GM23338 (cell line): ENCODE results near the gene OR5H14. TPM values are rescaled to one million over a fixed set of nuclear protein-coding genes. Genes with fewer than 3 reads are reported as not detected.

Experiments
- ATAC-seq: fragments of 200-7000 bp; cut with Tn5 transposase; 3 replicates; pipeline ENCODE4 v1.9.1; 2020
- DNase-seq: peaks from one replicate; pipeline ENCODE4 v3.0.0-alpha.2; 2015; ENCODE audit warnings: low spot score
- H2AFZ ChIP-seq: fragments of 200-600 bp; sonication (generic); 2 replicates; pipeline ENCODE4 v1.8.0; 2016; ENCODE audit warnings: antibody characterized with exemption, mild to moderate bottlenecking, moderate library complexity
- H3F3A ChIP-seq: fragments of 200-600 bp; sonication (generic); replicated peaks from 2 replicates; pipeline ENCODE4 v1.8.0; 2017; ENCODE audit warnings: antibody characterized with exemption, mixed run types, low read depth
- H3K27ac ChIP-seq: fragments of 200-600 bp; sonication (generic); 2 replicates; pipeline ENCODE4 v1.6.1; 2016; ENCODE audit warnings: low read depth
- H3K27me3 ChIP-seq: fragments of 200-600 bp; sonication (generic); 2 replicates; pipeline ENCODE4 v1.8.0; 2016; ENCODE audit warnings: mild to moderate bottlenecking, mixed run types, moderate library complexity; ENCODE audit not compliant: insufficient read depth
- H3K36me3 ChIP-seq: fragments of 200-600 bp; sonication (generic); 2 replicates; pipeline ENCODE4 v1.8.0; 2016; ENCODE audit warnings: mild to moderate bottlenecking; ENCODE audit not compliant: insufficient read depth
- H3K4me1 ChIP-seq: fragments of 200-600 bp; sonication (generic); 2 replicates; pipeline ENCODE4 v1.8.0; 2016; ENCODE audit warnings: mild to moderate bottlenecking, moderate library complexity; ENCODE audit not compliant: insufficient read depth
- H3K4me2 ChIP-seq: fragments of 200-600 bp; sonication (generic); 2 replicates; pipeline ENCODE4 v1.7.1; 2017; ENCODE audit warnings: mixed run types
- H3K4me3 ChIP-seq: fragments of 200-600 bp; sonication (generic); 2 replicates; pipeline ENCODE4 v1.6.1; 2016; ENCODE audit warnings: mixed run types
- H3K79me2 ChIP-seq: fragments of 200-600 bp; sonication (generic); replicated peaks from 2 replicates; pipeline ENCODE4 v1.8.0; 2017; ENCODE audit warnings: mild to moderate bottlenecking; ENCODE audit not compliant: insufficient read depth
- H3K9me2 ChIP-seq: fragments of 200-600 bp; sonication (generic); 2 replicates; pipeline ENCODE4 v1.8.0; 2017; ENCODE audit not compliant: insufficient read depth
- H4K20me1 ChIP-seq: fragments of 200-600 bp; sonication (generic); replicated peaks from 2 replicates; pipeline ENCODE4 v1.8.0; 2017; ENCODE audit warnings: mild to moderate bottlenecking; ENCODE audit not compliant: insufficient read depth
- H3K27ac Mint-ChIP-seq: 2 replicates; pipeline ENCODE4 v1.8.0; 2020; ENCODE audit warnings: inconsistent platforms, mild to moderate bottlenecking, moderate library complexity, mixed read lengths
- H3K27me3 Mint-ChIP-seq: 3 replicates; pipeline ENCODE4 v1.8.0; 2022; ENCODE audit warnings: low read depth, mild to moderate bottlenecking, moderate library complexity, mixed read lengths, inconsistent platforms; ENCODE audit not compliant: insufficient read depth, poor library complexity
- H3K36me3 Mint-ChIP-seq: 3 replicates; pipeline ENCODE4 v1.8.0; 2021; ENCODE audit warnings: low read depth, mild to moderate bottlenecking, inconsistent platforms, moderate library complexity, mixed read lengths
- H3K4me1 Mint-ChIP-seq: 3 replicates; pipeline ENCODE4 v1.8.0; 2020; ENCODE audit warnings: mild to moderate bottlenecking, inconsistent platforms, mixed read lengths
- H3K4me3 Mint-ChIP-seq: 3 replicates; pipeline ENCODE4 v1.8.0; 2021; ENCODE audit warnings: moderate library complexity, mild to moderate bottlenecking, inconsistent platforms, mixed read lengths
- H3K9me3 Mint-ChIP-seq: 3 replicates; pipeline ENCODE4 v1.8.0; 2020; ENCODE audit warnings: moderate library complexity, mild to moderate bottlenecking, inconsistent platforms, mixed read lengths
- CREB1 ChIP-seq: fragments of 250-450 bp; sonication (Bioruptor Pico); IDR thresholded peaks from 2 replicates; pipeline ENCODE4 v1.5.0; 2020; ENCODE audit warnings: low read depth, mild to moderate bottlenecking, moderate library complexity
- EZH2 ChIP-seq: fragments of 200-600 bp; sonication (generic); IDR thresholded peaks from one replicate; pipeline ENCODE4 v1.8.0; 2017; ENCODE audit warnings: antibody characterized with exemption, mild to moderate bottlenecking, low read depth; ENCODE audit not compliant: unreplicated experiment
- EZH2phosphoT487 ChIP-seq: fragments of 200-600 bp; sonication (generic); IDR thresholded peaks from one replicate; pipeline ENCODE4 v1.8.1; 2018; ENCODE audit warnings: antibody characterized with exemption; ENCODE audit not compliant: unreplicated experiment
- JUNB ChIP-seq: IDR thresholded peaks from one replicate; pipeline ENCODE4 v1.6.1; 2016; ENCODE audit warnings: antibody characterized with exemption; ENCODE audit not compliant: unreplicated experiment
- POLR2AphosphoS5 ChIP-seq: IDR thresholded peaks from 2 replicates; pipeline ENCODE4 v1.6.1; 2016; ENCODE audit warnings: antibody characterized with exemption, low read depth
- STAT1 ChIP-seq: IDR thresholded peaks from one replicate; pipeline ENCODE4 v1.6.1; 2016; ENCODE audit warnings: antibody characterized with exemption; ENCODE audit not compliant: unreplicated experiment
- ZNF114 ChIP-seq: fragments of 250-450 bp; sonication (Bioruptor Pico); IDR thresholded peaks from 2 replicates; pipeline ENCODE4 v1.5.0; 2020; ENCODE audit warnings: mild to moderate bottlenecking, moderate library complexity
- ZNF331 ChIP-seq: fragments of 250-450 bp; sonication (Bioruptor Pico); IDR thresholded peaks from 2 replicates; pipeline ENCODE4 v1.5.0; 2020; ENCODE audit warnings: low read depth, mild to moderate bottlenecking, moderate library complexity
- polyA plus RNA-seq: library from polyadenylated mRNA; unstranded; fragments of >200 nt; fragmentation: Nextera tagmentation; extraction: Ambion mirVana; gene quantifications from 2 replicates; pipeline ENCODE4 v1.2.1, GENCODE V29; 2016
- total RNA-seq: library from RNA; depleted of rRNA; stranded (reverse); fragments of >200 nt; shearing (Covaris generic); gene quantifications from 2 replicates; pipeline ENCODE4 v1.2.3, GENCODE V29; 2014
- TF ChIP-seq, protein P1 (sequence below): IDR thresholded peaks from 2 replicates; pipeline ENCODE4 v1.6.1; 2016; ENCODE audit warnings: antibody characterized with exemption
- TF ChIP-seq, protein P2 (sequence below), 2 experiments: fragments of 200-600 bp in 1 of 2; sonication (generic) in 1 of 2; conservative IDR thresholded peaks; 2 replicates each; pipeline versions ENCODE4 v1.5.1 to v1.6.1; 2016 to 2017; ENCODE audit warnings: antibody characterized with exemption in 2 of 2, low read depth in 2 of 2, mild to moderate bottlenecking in 2 of 2, moderate library complexity in 1 of 2
- TF ChIP-seq, protein P3 (sequence below): IDR thresholded peaks from one replicate; pipeline ENCODE4 v1.6.1; 2018; ENCODE audit warnings: antibody characterized with exemption; ENCODE audit not compliant: unreplicated experiment

OR5H14 gene
- total and polyA plus RNA-seq, 2 experiments from 2014 or later, result 0.05 TPM; not detected in 1

DNA sequence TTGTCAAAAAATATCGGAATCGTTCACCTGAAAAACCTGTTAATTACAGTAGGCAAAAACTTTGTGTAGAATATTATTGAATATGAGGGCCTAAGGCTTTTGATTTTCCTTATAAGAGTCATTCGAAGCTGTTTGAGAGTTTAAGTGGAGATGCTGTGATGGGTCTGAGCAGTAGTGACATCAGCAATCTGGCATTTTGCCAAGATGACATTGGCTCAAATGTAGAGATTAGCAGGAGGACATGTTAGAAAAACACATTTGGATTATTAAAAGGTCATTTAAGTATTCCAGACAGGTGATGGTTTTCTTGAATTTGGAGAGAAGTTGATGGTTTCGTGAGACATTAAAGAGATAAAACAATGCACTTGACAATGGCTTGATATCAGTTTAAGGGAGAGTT, 47.4 kb upstream of the OR5H14 start:
- Histone ChIP-seq H3K36me3 (no peaks in the 10 kb centered on the region), H3K4me2 (no peak overlapping the region), H2AFZ (no peak overlapping the region), H4K20me1 (no peaks in the 10 kb centered on the region), H3K4me3 (no peak overlapping the region), H3K9me2 (no peaks in the 10 kb centered on the region), H3K27ac (no peak overlapping the region), H3K27me3 (no peaks in the 10 kb centered on the region), H3K4me1 (no peaks in the 10 kb centered on the region), H3F3A (no peaks in the 10 kb centered on the region), H3K79me2 (no peaks in the 10 kb centered on the region)
- ATAC-seq, result no peak
- H3K36me3 Mint-ChIP-seq, result no peaks in the 10 kb centered on the region; the same call in 2 of the 3 replicates
- H3K9me3 Mint-ChIP-seq, result peaks cover 9% of the 10 kb centered on the region
- TF ChIP-seq JUNB, result no peak
- no peak for TF ChIP-seq POLR2AphosphoS5
- no peak overlapping the region for H3K27ac Mint-ChIP-seq
- H3K4me3 Mint-ChIP-seq, result no peak overlapping the region
- no peaks in the 10 kb centered on the region for H3K4me1 Mint-ChIP-seq
- H3K27me3 Mint-ChIP-seq, result no peaks in the 10 kb centered on the region
- no peak for DNase-seq

DNA sequence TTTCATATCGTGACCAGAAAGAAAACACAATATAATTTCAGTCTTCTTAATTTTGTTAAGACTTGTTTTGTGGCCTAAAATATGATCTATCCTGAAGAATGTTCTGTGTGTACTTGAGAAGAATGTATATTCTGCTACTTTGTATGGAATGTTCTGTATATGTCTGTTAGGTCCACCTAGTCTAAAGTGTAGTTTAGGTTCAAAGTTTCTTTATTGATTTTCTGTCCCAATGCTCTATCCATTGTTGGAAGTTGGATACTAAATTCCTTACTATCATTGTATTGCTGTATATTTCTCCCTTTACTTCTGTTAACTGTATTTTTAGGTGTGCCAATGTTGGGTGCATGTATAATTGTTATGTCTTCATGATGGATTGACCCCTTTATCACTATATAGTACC, 39.1 kb upstream of the OR5H14 start:
- Histone ChIP-seq H2AFZ (no peak overlapping the region), H3K79me2 (no peaks in the 10 kb centered on the region), H3K4me1 (no peaks in the 10 kb centered on the region), H4K20me1 (no peaks in the 10 kb centered on the region), H3K27ac (no peak overlapping the region), H3K4me3 (no peak overlapping the region), H3K9me2 (no peaks in the 10 kb centered on the region), H3K27me3 (no peaks in the 10 kb centered on the region), H3F3A (no peaks in the 10 kb centered on the region), H3K4me2 (no peak overlapping the region), H3K36me3 (peaks cover 5% of the 10 kb centered on the region)
- DNase-seq (no peak), ATAC-seq (no peak)
- Mint-ChIP-seq H3K27me3 (no peaks in the 10 kb centered on the region), H3K4me1 (no peaks in the 10 kb centered on the region), H3K9me3 (peaks cover 38% of the 10 kb centered on the region), H3K36me3 (peaks cover 14% of the 10 kb centered on the region), H3K4me3 (no peak overlapping the region), H3K27ac (no peak overlapping the region)
- TF ChIP-seq, protein P1, sequence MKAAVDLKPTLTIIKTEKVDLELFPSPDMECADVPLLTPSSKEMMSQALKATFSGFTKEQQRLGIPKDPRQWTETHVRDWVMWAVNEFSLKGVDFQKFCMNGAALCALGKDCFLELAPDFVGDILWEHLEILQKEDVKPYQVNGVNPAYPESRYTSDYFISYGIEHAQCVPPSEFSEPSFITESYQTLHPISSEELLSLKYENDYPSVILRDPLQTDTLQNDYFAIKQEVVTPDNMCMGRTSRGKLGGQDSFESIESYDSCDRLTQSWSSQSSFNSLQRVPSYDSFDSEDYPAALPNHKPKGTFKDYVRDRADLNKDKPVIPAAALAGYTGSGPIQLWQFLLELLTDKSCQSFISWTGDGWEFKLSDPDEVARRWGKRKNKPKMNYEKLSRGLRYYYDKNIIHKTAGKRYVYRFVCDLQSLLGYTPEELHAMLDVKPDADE, result no peak
- TF ChIP-seq EZH2phosphoT487 (no peak), JUNB (no peak), EZH2 (no peak), CREB1 (no peak), ZNF331 (CRISPR knock-in tag) (no peak), POLR2AphosphoS5 (no peak), STAT1 (no peak), ZNF114 (no peak)
- TF ChIP-seq, protein P2, sequence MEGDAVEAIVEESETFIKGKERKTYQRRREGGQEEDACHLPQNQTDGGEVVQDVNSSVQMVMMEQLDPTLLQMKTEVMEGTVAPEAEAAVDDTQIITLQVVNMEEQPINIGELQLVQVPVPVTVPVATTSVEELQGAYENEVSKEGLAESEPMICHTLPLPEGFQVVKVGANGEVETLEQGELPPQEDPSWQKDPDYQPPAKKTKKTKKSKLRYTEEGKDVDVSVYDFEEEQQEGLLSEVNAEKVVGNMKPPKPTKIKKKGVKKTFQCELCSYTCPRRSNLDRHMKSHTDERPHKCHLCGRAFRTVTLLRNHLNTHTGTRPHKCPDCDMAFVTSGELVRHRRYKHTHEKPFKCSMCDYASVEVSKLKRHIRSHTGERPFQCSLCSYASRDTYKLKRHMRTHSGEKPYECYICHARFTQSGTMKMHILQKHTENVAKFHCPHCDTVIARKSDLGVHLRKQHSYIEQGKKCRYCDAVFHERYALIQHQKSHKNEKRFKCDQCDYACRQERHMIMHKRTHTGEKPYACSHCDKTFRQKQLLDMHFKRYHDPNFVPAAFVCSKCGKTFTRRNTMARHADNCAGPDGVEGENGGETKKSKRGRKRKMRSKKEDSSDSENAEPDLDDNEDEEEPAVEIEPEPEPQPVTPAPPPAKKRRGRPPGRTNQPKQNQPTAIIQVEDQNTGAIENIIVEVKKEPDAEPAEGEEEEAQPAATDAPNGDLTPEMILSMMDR (conservative IDR thresholded peaks at IDR 0.05; ENCODE audit: low read depth in 2 of 2), result no peak
- TF ChIP-seq, protein P3, sequence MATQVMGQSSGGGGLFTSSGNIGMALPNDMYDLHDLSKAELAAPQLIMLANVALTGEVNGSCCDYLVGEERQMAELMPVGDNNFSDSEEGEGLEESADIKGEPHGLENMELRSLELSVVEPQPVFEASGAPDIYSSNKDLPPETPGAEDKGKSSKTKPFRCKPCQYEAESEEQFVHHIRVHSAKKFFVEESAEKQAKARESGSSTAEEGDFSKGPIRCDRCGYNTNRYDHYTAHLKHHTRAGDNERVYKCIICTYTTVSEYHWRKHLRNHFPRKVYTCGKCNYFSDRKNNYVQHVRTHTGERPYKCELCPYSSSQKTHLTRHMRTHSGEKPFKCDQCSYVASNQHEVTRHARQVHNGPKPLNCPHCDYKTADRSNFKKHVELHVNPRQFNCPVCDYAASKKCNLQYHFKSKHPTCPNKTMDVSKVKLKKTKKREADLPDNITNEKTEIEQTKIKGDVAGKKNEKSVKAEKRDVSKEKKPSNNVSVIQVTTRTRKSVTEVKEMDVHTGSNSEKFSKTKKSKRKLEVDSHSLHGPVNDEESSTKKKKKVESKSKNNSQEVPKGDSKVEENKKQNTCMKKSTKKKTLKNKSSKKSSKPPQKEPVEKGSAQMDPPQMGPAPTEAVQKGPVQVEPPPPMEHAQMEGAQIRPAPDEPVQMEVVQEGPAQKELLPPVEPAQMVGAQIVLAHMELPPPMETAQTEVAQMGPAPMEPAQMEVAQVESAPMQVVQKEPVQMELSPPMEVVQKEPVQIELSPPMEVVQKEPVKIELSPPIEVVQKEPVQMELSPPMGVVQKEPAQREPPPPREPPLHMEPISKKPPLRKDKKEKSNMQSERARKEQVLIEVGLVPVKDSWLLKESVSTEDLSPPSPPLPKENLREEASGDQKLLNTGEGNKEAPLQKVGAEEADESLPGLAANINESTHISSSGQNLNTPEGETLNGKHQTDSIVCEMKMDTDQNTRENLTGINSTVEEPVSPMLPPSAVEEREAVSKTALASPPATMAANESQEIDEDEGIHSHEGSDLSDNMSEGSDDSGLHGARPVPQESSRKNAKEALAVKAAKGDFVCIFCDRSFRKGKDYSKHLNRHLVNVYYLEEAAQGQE, result no peak
